ENCODE measurements around the gene KYAT1.
"Not testable (repeated sequence)": the region's sequence is repeated elsewhere in the genome, so short reads cannot be mapped to it uniquely, and the experiment has no call there.

Gene KYAT1

GRCh38 chr9:128845186-128845931 lies 36.4 kb downstream of the KYAT1 start:
- TF ChIP-seq Cebpa-rat (IDR thresholded peaks at IDR 0.05), result no peak
- H3K27ac ChIP-seq, result peak overlapping the region; percentile 58
- H3K36me3 ChIP-seq, result peaks cover 30% of the 10 kb centered on the region
- peaks cover 36% of the 10 kb centered on the region for H3K4me1 ChIP-seq
- no peaks in the 10 kb centered on the region for H3K27me3 ChIP-seq
- H3K4me2 ChIP-seq, result peak overlapping the region; percentile 73
- H3K9ac ChIP-seq, result no peak overlapping the region
- H3K9me3 ChIP-seq, result peaks cover 6% of the 10 kb centered on the region; the same call in 1 of the 2 replicates
- H3K4me3 ChIP-seq, result no peak overlapping the region
- peaks cover 23% of the 10 kb centered on the region for H4K20me1 ChIP-seq

DNA sequence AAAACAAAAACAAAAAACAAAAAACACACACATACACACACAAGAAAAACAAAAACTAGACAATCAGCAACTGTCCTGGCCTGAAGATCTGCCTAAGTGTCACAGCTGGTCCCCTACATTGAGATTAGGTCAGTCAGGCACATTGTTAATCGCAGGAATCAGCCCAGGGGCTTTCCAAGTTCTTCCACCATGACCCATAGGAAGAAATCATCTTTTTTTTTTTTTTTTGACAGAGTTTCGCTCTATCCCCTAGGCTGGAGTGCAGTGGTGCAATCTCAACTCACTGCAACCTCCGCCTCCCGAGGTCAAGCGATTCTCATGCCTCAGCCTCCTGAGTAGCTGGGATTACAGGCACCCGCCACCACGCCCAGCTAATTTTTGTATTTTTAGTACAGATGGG lies 38.6 kb downstream of the KYAT1 start:
- H3K4me3 ChIP-seq, result not testable (repeated sequence)

DNA sequence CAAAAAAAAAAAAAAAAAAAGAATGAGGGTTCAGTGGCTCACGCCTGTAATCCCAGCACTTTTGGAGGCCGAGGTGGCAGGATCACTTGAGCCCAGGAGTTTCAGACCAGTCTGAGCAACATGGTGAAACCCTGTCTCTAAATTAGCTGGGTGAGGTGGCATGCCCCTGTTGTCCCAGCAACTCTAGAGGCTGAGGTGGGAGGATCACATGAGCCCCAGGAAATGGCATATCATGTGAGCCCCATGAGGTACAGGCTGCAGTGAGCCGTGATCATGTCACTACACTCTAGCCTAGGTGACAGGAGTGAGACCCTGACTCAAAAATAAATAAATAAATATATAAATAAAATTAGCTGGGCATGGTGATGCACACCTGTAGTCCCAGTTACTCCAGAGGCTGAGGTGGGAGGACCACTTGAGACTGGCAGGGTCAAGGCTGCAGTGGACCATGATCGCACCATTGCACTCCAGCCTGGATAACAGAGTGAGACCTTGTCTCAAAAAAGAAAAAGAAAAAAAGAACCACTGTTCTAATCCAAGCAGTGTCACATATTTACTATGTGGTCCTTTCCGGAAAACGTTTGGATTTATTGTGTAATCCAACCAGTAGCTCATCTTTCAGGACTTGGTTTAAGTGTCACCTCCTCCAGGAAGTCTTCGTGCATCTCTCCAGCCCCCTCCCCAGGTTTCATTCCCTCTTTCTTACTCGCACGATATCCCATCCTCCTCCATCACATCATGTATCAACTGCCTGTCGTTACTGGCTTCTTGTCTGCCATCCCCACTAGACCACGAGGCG lies 39.9 kb downstream of the KYAT1 start:
- TF ChIP-seq Cebpa-rat (IDR thresholded peaks at IDR 0.05), result no peak

More for the DNA sequence above, 38.6 kb downstream of the KYAT1 start:
- peaks cover 36% of the 10 kb centered on the region for H3K4me1 ChIP-seq
- H3K36me3 ChIP-seq, result peaks cover 52% of the 10 kb centered on the region
- H3K27me3 ChIP-seq, H3K9me3 ChIP-seq, H3K27ac ChIP-seq, H3K4me2 ChIP-seq, H3K9ac ChIP-seq: not testable (repeated sequence)
- H4K20me1 ChIP-seq, result peaks cover 23% of the 10 kb centered on the region

DNA sequence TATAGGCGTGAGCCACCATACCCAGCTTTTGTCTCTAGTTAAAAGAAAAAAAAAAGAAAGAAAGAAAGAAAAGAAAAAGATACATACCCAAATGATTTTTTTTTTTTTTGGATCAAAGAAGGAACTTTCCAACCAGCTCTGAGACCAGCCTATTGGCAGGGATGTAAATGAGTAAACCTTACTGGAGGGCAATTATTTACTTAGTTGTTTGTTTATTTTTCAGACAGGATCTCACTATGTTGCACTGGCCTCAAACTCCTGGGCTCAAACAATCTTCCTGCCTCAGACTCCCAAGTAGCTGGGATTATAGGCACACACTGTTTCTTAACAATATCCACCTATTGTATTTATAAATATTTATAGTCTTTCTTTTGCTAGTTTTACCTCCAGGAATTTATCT lies 41.2 kb downstream of the KYAT1 start:
- peaks cover 15% of the 10 kb centered on the region for H3K4me1 ChIP-seq
- H3K9ac ChIP-seq, result no peak overlapping the region
- no peak overlapping the region for H3K27ac ChIP-seq
- H3K9me3 ChIP-seq, result no peaks in the 10 kb centered on the region
- no peaks in the 10 kb centered on the region for H3K27me3 ChIP-seq
- H3K4me3 ChIP-seq, result no peak overlapping the region
- peaks cover 73% of the 10 kb centered on the region for H3K36me3 ChIP-seq
- no peak for TF ChIP-seq Cebpa-rat (IDR thresholded peaks at IDR 0.05)
- no peak overlapping the region for H3K4me2 ChIP-seq
- H4K20me1 ChIP-seq, result peaks cover 5% of the 10 kb centered on the region

More for the DNA sequence above, 39.9 kb downstream of the KYAT1 start:
- Histone ChIP-seq H3K27ac (no peak overlapping the region), H3K36me3 (peaks cover 62% of the 10 kb centered on the region), H3K4me3 (no peak overlapping the region), H4K20me1 (peaks cover 16% of the 10 kb centered on the region), H3K4me2 (no peak overlapping the region), H3K4me1 (peaks cover 29% of the 10 kb centered on the region), H3K9me3 (no peaks in the 10 kb centered on the region), H3K9ac (no peak overlapping the region), H3K27me3 (no peaks in the 10 kb centered on the region)

DNA sequence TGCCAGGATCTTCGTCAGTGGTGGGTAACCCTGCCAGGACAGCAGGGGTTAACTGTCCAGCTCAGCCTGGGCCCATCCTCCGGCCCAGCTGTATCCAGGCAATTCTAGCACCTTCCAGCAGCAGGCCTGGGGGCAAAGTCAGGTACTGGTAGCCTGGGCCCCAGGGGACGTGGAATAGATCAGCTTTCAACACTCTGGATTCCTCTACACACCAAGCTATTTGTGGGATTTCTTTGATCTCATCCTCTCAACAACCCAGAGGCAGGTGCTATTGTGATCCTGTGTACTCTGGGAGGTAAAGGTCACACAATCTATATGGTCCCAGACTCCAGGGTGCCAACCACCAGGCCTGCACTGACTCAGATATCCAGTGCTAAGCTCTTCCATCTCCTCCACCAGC lies 43.4 kb downstream of the KYAT1 start:
- H3K4me1 ChIP-seq, result peaks cover 6% of the 10 kb centered on the region; the same call in 1 of the 2 replicates

GRCh38 chr9:128836509-128837145 lies 45.1 kb downstream of the KYAT1 start:
- no peak overlapping the region for H3K27ac ChIP-seq
- H3K4me2 ChIP-seq, result no peak overlapping the region
- no peaks in the 10 kb centered on the region for H4K20me1 ChIP-seq
- TF ChIP-seq Cebpa-rat (IDR thresholded peaks at IDR 0.05), result no peak
- no peaks in the 10 kb centered on the region for H3K9me3 ChIP-seq
- peaks cover 3% of the 10 kb centered on the region; the same call in 1 of the 2 replicates for H3K4me1 ChIP-seq
- no peak overlapping the region for H3K4me3 ChIP-seq
- H3K36me3 ChIP-seq, result peaks cover 80% of the 10 kb centered on the region
- H3K27me3 ChIP-seq, result no peaks in the 10 kb centered on the region
- no peak overlapping the region for H3K9ac ChIP-seq

More for the DNA sequence above, 43.4 kb downstream of the KYAT1 start:
- Histone ChIP-seq H3K9ac (no peak overlapping the region), H3K27me3 (no peaks in the 10 kb centered on the region), H3K27ac (no peak overlapping the region), H3K36me3 (peaks cover 86% of the 10 kb centered on the region), H3K9me3 (no peaks in the 10 kb centered on the region), H4K20me1 (no peaks in the 10 kb centered on the region), H3K4me3 (no peak overlapping the region), H3K4me2 (no peak overlapping the region)
- TF ChIP-seq Cebpa-rat (IDR thresholded peaks at IDR 0.05), result no peak

GRCh38 chr9:128835246-128836210 lies 46.2 kb downstream of the KYAT1 start:
- H3K9me3 ChIP-seq, result no peaks in the 10 kb centered on the region
- no peaks in the 10 kb centered on the region for H4K20me1 ChIP-seq
- H3K27me3 ChIP-seq, result no peaks in the 10 kb centered on the region
- H3K9ac ChIP-seq, result no peak overlapping the region
- no peaks in the 10 kb centered on the region for H3K4me1 ChIP-seq
- H3K4me3 ChIP-seq, result no peak overlapping the region
- TF ChIP-seq Cebpa-rat (IDR thresholded peaks at IDR 0.05), result no peak
- peaks cover 70% of the 10 kb centered on the region for H3K36me3 ChIP-seq
- H3K27ac ChIP-seq, result no peak overlapping the region
- H3K4me2 ChIP-seq, result no peak overlapping the region

DNA sequence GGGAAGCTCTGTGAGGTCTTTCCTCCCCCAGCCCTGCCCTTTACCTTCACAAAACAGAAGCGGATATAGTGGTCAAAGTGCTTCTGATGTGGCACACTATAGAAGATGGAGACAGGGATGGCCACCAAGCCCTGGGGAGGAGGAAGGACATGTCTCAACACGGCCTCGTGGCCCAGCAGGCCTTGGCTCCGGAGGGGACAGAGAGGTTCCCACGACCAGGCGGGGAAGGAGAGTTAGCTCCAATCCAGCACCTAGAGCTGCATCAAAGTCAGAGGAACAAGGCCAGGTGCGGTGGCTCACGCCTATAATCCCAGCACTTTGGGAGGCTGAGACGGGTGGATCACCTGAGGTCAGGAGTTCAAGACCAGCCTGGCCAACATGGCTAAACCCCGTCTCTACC lies 48.1 kb downstream of the KYAT1 start:
- Histone ChIP-seq H3K4me1 (peaks cover 8% of the 10 kb centered on the region), H4K20me1 (peaks cover 5% of the 10 kb centered on the region; the same call in 1 of the 2 replicates), H3K9ac (no peak overlapping the region), H3K4me2 (no peak overlapping the region), H3K4me3 (no peak overlapping the region), H3K9me3 (no peaks in the 10 kb centered on the region), H3K27me3 (no peaks in the 10 kb centered on the region), H3K27ac (no peak overlapping the region), H3K36me3 (peaks cover 52% of the 10 kb centered on the region)
- no peak for TF ChIP-seq Cebpa-rat (IDR thresholded peaks at IDR 0.05)

Data from BLaER1 (cell line).